Stomach smooth muscle (tissue), 2 donors: ENCODE measurements around the gene SATB1.
A peak's percentile ranks its signal among the peaks of the same experiment; 100 is the strongest.

Experiments used
- H3K27ac ChIP-seq: one replicate; pipeline ENCODE4 v1.7.0; 2013; ENCODE audit warnings: mild to moderate bottlenecking, low read length, inconsistent platforms
- H3K27me3 ChIP-seq, 2 donors: one replicate each; pipeline ENCODE4 v1.7.0; 2013; ENCODE audit warnings: low read length in 2 of 2; ENCODE audit not compliant: insufficient read depth in 2 of 2, control insufficient read depth in 1 of 2
- H3K36me3 ChIP-seq, 2 donors: one replicate each; pipeline ENCODE4 v1.7.0; 2013; ENCODE audit warnings: low read length in 2 of 2; ENCODE audit not compliant: control insufficient read depth in 2 of 2, insufficient read depth in 2 of 2
- H3K4me1 ChIP-seq: one replicate; pipeline ENCODE4 v1.7.0; 2013; ENCODE audit warnings: low read length; ENCODE audit not compliant: control insufficient read depth, insufficient read depth
- H3K4me3 ChIP-seq, 2 donors: one replicate each; pipeline ENCODE4 v1.7.0; 2013; ENCODE audit warnings: low read length in 2 of 2
- H3K9ac ChIP-seq, 2 donors: one replicate each; pipeline ENCODE4 v1.7.0; 2013; ENCODE audit warnings: low read length in 2 of 2, mild to moderate bottlenecking in 1 of 2
- H3K9me3 ChIP-seq, 2 donors: one replicate each; pipeline ENCODE4 v1.7.0; 2013; ENCODE audit warnings: low read length in 2 of 2; ENCODE audit not compliant: control insufficient read depth in 2 of 2
- donor health status: healthy.
- donor health status: Pancreatic carcinoma.

SATB1 gene

DNA sequence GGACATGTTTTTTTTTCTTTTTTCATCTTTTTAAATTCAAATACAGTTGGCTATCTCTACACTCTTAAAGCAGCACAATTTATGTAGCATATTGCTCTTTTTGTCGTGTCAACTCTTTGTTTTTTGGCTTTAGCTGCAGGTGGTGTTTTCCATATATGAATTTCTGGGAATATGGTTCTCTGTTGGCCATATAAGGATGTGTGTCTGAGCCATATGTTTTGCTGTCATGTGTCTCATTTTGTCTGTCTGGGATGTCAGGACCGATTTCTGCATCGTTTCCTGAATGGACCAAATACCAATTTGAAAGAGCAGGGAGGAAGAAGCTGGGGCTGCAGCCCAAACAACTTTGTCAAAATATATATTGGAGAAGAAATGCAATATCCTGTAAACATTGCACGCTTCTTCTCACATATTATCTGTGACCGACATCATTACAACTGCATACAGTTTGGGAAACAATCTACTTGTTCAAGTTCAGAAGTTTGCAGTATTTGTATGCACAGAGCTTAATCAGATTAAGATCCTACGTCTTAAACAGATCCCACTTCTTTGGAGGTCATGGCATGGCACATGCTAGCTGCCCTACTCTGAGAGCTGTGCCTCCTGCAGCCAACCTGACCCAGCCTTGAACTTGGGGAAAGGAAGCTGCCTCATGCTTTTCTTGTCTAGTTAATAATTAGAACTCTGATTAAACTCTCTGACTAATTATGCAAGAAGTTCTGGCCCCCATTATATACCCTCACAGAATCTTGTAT lies 4.0 kb upstream of the SATB1 start:
- Histone ChIP-seq H3K9me3 (no peaks in the 10 kb centered on the region), H3K36me3 (no peaks in the 10 kb centered on the region), H3K9ac (no peak overlapping the region), H3K4me3 (no peak overlapping the region), H3K27ac (no peak overlapping the region), H3K27me3 (no peaks in the 10 kb centered on the region), H3K4me1 (no peaks in the 10 kb centered on the region)

DNA sequence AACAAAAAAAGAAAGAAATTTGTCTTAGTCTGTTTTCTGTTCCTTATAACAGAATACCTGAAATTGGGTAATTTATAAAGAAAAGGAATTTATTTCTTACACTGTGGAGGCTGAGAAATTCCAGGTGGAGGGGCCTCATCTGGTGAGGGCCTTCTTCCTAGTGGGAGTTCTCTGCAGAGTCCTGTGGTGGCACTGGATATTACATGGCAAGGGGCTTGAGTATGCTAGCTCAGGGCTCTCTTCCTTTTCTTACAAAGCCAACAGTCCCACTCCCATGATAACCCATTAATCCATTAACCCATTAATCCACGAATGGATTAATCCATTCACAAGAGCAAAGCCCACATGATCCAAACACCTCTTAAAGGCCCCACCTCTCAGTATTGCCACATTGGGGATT lies 2.9 kb upstream of the SATB1 start:
- Histone ChIP-seq H3K9me3 (no peaks in the 10 kb centered on the region), H3K27ac (no peak overlapping the region), H3K27me3 (no peaks in the 10 kb centered on the region), H3K36me3 (no peaks in the 10 kb centered on the region), H3K9ac (no peak overlapping the region), H3K4me3 (no peak overlapping the region), H3K4me1 (no peaks in the 10 kb centered on the region)

DNA sequence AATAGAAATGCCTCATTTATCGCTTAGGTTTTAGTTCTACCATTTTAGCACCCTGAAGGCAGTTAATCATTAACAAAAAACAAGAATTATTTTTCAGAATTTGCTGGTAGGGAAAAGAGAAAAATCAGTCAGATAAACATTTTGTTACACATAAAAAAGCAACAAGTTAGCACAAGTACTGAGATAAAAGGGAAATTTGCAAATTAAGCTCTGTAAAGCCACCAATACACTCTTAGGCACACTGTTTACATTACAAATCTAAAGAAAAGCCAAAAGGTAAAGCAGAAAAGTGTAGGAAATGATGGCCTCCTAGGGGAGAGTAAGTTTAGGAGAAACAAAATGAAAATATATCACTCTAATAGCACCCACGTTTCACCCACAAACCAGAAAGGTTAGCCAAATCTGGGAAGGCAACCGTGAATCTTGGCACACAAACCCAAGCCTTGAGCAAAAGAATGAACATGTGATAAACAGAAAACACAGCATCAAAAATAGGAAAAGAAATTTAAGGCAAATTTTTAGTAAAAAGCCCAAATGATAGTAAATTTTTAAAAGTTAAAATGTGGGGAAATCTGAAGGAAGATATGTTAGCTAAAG lies 1.6 kb upstream of the SATB1 start:
- Histone ChIP-seq H3K27ac (no peak overlapping the region), H3K9me3 (no peaks in the 10 kb centered on the region), H3K36me3 (no peaks in the 10 kb centered on the region), H3K4me1 (no peaks in the 10 kb centered on the region), H3K27me3 (no peaks in the 10 kb centered on the region), H3K9ac (no peak overlapping the region), H3K4me3 (peak overlapping the region in 1 of 2 donors; percentile 86)

DNA sequence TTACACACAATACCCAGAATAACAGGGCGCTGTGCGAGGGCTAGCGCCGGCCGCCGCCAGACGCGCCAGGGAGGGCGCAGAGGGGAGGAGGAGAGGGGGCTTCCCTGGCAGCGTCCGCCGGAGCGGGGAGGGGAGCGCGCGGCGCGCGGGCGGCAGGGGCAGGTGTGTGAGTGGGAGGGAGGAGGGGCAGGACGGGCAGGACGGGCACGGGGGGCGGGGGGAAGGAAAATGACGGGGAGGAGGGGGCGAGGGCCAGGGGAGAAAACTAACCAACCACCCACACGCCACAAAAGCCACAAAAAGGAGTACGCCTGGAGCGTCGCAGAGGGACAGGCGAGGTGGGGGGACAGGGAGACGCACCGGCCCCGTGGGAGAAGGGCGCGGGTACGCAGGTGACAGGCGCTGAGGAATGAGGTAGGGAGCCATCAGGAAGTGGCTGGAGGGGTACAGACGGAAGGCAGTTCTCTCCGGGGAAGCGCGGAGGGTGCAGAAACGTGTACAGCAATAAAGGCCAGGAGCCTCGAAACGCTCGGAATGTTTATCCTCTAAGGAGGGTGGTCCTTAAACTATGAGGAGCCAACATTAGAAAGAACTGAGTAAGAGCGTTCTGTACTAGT lies 610 bp upstream of the SATB1 start:
- no peaks in the 10 kb centered on the region for H3K27me3 ChIP-seq
- peaks cover 0 to under 1% of the 10 kb centered on the region in 2 donors for H3K36me3 ChIP-seq
- no peaks in the 10 kb centered on the region for H3K4me1 ChIP-seq
- peak overlapping the region; percentile 84 for H3K27ac ChIP-seq
- peak overlapping the region; percentile 63 to 72 for H3K9ac ChIP-seq
- peak overlapping the region; percentile 84 to 86 for H3K4me3 ChIP-seq
- no peaks in the 10 kb centered on the region for H3K9me3 ChIP-seq

DNA sequence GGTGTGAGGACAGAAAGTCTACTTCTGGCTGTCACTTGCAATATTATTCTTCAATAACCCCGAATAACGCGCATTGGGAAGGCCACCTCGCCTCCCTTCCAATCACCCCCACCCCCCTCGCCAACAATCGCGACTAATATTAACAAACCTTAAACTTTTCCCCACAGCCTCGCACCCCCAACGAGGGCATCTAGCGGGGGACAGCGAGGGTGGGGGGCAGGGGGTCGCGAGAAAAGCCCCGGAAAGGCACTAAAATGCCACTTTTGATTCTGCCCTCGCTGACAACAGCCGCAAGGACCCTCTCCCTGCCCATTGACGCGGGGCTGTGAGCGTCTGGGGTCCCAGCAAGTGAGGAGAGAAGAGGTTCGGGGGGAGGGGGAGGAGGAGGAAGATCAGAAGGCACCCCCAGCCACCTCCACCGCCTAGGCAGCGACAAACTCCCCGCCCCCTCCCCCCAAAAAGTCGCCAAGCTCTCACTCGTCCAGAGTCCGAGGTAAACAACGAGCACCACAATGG lies 868 bp downstream of the SATB1 start:
- peak overlapping the region; percentile 84 for H3K27ac ChIP-seq

DNA sequence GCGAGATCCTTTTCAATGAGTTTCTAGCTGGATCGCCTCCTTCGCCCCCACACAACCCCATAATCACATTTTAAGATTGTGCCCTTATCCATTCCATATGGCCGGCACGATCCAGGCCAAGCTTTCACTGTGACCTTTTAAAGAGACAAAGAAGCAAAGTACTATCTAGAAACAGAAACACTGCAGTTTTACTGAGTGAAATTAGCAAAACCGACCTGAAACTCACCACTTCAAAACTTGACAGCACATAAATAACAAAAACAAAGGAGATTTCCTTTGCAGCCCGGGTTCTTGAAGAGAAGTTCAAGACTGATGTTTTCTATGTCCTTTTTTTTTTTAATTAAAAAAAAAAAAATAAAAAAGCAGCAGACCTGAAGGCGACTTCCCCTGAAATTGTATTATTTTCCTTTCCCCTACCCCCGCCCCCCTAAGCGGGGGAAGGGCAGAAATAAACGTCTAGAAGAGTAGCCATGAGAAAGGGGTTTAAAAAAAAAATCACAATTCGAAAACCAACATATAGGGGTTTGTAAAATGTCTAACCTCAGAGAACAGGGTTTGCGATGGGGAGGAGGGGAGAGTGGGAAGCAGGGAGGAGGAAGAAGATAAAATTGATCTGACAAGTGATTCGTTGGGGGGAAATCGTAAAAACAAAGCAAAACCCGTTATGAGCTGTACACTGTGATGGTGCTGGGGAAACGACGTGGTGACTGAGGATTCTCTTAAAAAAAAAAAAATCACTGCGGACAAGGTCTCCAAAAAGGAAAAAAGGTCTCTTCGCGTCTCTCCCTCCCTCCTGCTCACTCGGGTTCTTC lies 1.5 kb downstream of the SATB1 start:
- peak overlapping the region; percentile 84 for H3K27ac ChIP-seq
- H3K9me3 ChIP-seq, result no peaks in the 10 kb centered on the region
- peak overlapping the region; percentile 77 to 92 for H3K9ac ChIP-seq
- H3K27me3 ChIP-seq, result no peaks in the 10 kb centered on the region
- H3K36me3 ChIP-seq, result peaks cover 0 to 4% of the 10 kb centered on the region in 2 donors
- no peaks in the 10 kb centered on the region for H3K4me1 ChIP-seq
- peak overlapping the region; percentile 82 to 86 for H3K4me3 ChIP-seq

More for the DNA sequence above, 868 bp downstream of the SATB1 start:
- Histone ChIP-seq H3K4me1 (no peaks in the 10 kb centered on the region), H3K9me3 (no peaks in the 10 kb centered on the region), H3K4me3 (peak overlapping the region; percentile 82 to 86), H3K9ac (peak overlapping the region; percentile 77 to 92), H3K27me3 (no peaks in the 10 kb centered on the region), H3K36me3 (peaks cover 0 to 4% of the 10 kb centered on the region in 2 donors)

DNA sequence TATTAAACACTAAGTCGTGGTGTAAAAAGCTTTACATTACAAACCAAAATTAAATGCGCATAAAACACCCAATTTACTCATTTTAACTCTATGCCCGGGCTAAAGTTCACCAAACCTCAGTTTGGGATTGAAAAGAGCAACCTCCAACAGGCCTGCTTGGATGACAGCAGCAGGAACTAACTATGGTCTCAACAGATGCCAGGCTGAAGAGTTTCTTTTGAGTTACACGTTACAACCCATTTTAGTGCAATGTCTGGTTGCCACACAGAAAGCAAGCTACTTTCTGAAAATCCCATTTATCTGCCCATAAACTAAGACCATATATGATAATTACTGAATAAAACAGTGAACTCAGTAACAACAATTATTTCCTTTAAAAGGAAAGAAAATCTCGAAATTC lies 2.2 kb downstream of the SATB1 start:
- no peaks in the 10 kb centered on the region for H3K9me3 ChIP-seq
- no peaks in the 10 kb centered on the region for H3K27me3 ChIP-seq
- peak overlapping the region; percentile 51 to 92 for H3K9ac ChIP-seq
- peaks cover 0 to 4% of the 10 kb centered on the region in 2 donors for H3K36me3 ChIP-seq
- H3K27ac ChIP-seq, result no peak overlapping the region
- peaks cover 1% of the 10 kb centered on the region for H3K4me1 ChIP-seq
- H3K4me3 ChIP-seq, result peak overlapping the region; percentile 82 to 86

DNA sequence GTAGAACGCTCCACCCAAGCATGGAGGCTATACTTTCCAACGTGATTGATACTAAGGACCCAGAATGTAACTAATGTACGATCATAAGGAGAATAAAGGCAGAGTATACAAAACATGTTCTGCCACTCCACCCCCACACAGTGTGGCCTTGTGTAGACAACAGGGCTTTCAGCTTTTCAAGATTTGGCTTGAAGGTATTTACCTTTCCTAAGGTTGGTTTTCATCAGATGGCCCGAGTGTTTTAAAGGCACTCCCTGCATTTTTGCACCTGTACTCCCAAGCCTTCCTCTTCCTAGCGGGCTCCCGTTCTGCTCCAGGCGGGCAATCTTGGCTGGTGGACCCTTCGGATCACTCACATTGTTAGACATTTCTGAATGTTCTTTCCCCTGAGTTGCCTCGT lies 4.6 kb downstream of the SATB1 start:
- no peaks in the 10 kb centered on the region for H3K27me3 ChIP-seq
- H3K27ac ChIP-seq, result no peak overlapping the region
- H3K9ac ChIP-seq, result no peak overlapping the region
- H3K4me1 ChIP-seq, result peaks cover 2% of the 10 kb centered on the region
- no peak overlapping the region for H3K4me3 ChIP-seq
- H3K36me3 ChIP-seq, result peaks cover 3 to 9% of the 10 kb centered on the region in 2 donors
- H3K9me3 ChIP-seq, result no peaks in the 10 kb centered on the region

DNA sequence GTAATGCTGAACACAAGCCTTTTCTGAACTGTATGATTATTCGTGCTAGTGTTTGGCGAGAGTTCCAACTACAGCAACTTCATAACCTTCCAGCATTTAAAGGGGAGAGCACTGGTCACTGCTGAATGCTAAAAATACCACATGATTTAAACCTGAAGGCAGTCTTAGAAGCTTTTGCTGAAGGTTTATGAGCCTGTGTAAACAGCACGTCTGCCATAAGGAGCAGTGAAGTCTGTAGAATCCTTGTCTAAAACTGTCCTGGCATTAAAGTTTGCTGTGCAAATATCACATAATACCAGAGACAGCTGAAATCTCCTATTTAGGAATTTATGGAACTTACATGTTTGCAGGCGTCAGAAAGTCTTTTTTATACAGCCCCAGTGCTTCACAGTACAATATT lies 5.9 kb downstream of the SATB1 start:
- peak overlapping the region in 1 of 2 donors; percentile 47 for H3K9ac ChIP-seq
- peaks cover 2% of the 10 kb centered on the region for H3K4me1 ChIP-seq
- H3K9me3 ChIP-seq, result no peaks in the 10 kb centered on the region
- no peak overlapping the region for H3K27ac ChIP-seq
- H3K27me3 ChIP-seq, result no peaks in the 10 kb centered on the region
- peaks cover 7 to 17% of the 10 kb centered on the region in 2 donors for H3K36me3 ChIP-seq
- peak overlapping the region; percentile 36 to 50 for H3K4me3 ChIP-seq

DNA sequence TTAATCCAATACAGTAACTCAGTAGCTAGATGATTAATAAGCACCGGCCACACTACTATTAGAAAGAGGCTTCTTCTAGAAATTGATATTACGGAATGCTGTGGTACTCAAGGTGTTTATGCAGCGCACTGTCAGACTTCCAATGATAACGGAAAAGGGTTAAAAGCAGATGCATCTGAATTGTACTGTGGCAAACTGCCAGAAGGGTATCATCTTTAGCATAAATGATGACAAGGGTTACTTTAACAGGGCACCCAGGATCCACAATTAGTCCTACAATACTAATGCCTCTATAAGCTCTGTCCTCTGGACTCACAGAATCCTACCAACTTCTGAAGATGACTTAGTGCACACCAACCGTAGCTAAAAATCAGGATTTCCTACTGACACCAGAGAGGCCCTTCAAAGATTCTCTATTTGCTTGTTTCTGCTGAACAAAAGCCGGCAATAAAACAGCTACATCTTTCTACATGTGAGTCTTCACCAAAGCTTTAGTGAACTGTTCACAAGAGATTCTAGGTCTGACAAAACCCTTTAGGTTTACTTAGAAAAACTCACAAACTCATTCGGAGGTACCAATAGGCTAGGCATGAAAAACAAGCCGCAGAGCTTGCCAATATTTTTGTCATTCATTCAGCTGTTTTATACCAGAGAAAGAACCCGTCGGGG lies 7.1 kb downstream of the SATB1 start:
- Histone ChIP-seq H3K4me3 (peak overlapping the region; percentile 13 to 36), H3K36me3 (peaks cover 7 to 17% of the 10 kb centered on the region in 2 donors), H3K27ac (no peak overlapping the region), H3K9ac (peak overlapping the region in 1 of 2 donors; percentile 47), H3K9me3 (no peaks in the 10 kb centered on the region), H3K4me1 (peaks cover 2% of the 10 kb centered on the region), H3K27me3 (no peaks in the 10 kb centered on the region)
